SK-N-SH (cell line): Measurements from ENCODE around the gene PLXND1.

ENCODE experiments used
- FOXM1 ChIP-seq: IDR thresholded peaks from 2 replicates; pipeline ENCODE4 v1.4.0; 2012; ENCODE audit warnings: low read depth, mild to moderate bottlenecking
- GABPA ChIP-seq: IDR thresholded peaks from 2 replicates; pipeline ENCODE4 v1.4.0; 2012; ENCODE audit warnings: low read depth, mild to moderate bottlenecking
- MEF2A ChIP-seq: IDR thresholded peaks from 2 replicates; pipeline ENCODE4 v1.4.0; 2012; ENCODE audit warnings: low read depth, borderline replicate concordance
- NRF1 ChIP-seq: IDR thresholded peaks from 2 replicates; pipeline ENCODE4 v1.6.1; 2012; ENCODE audit warnings: low read depth, mild to moderate bottlenecking, low read length
- POLR2AphosphoS5 ChIP-seq: IDR thresholded peaks from 2 replicates; pipeline ENCODE4 v1.6.1; 2012; ENCODE audit warnings: low read depth, low read length
- RAD21 ChIP-seq: IDR thresholded peaks from 2 replicates; pipeline ENCODE4 v1.6.1; 2012; ENCODE audit warnings: mild to moderate bottlenecking, low read length
- TEAD4 ChIP-seq: IDR thresholded peaks from 2 replicates; pipeline ENCODE4 v1.4.0; 2012; ENCODE audit warnings: mild to moderate bottlenecking, borderline replicate concordance; ENCODE audit not compliant: insufficient read depth
- YY1 ChIP-seq: IDR thresholded peaks from 2 replicates; pipeline ENCODE4 v1.4.0; 2012; ENCODE audit warnings: low read depth, mild to moderate bottlenecking
- TF ChIP-seq, protein P1 (sequence below): fragments of 200-600 bp; sonication (generic); IDR thresholded peaks from 2 replicates; pipeline ENCODE4 v1.6.1; 2017; ENCODE audit warnings: antibody characterized with exemption, mild to moderate bottlenecking, moderate library complexity
- TF ChIP-seq, protein P2 (sequence below): fragments of 150-350 bp; IDR thresholded peaks from 2 replicates; pipeline ENCODE4 v1.6.1; 2017; ENCODE audit warnings: antibody characterized with exemption, low read length, low read depth, borderline replicate concordance

DNA sequence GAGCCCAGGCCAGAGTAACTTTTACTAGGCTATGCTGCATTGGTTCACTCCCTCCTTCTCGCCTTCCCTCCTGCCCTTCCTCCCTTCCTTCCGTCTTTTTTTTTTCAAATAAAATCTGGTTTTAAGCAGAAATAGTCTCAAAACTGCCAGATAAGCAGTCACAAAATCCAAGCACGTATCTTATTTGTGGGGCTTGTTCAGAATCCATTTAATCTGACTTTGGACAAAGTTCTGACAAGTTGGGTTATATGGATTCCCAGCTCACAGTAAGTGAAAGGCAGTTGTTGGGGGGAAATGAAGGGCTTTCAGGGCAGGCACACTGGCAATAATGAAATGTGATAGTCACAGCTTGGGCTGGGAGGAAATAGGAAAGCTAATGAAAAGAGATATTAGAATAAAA is 32.0 kb upstream of the PLXND1 start:
- TF ChIP-seq GABPA (no peak), YY1 (no peak), NRF1 (no peak), RAD21 (no peak), MEF2A (no peak), FOXM1 (no peak), POLR2AphosphoS5 (no peak), TEAD4 (no peak)
- TF ChIP-seq, protein P1, sequence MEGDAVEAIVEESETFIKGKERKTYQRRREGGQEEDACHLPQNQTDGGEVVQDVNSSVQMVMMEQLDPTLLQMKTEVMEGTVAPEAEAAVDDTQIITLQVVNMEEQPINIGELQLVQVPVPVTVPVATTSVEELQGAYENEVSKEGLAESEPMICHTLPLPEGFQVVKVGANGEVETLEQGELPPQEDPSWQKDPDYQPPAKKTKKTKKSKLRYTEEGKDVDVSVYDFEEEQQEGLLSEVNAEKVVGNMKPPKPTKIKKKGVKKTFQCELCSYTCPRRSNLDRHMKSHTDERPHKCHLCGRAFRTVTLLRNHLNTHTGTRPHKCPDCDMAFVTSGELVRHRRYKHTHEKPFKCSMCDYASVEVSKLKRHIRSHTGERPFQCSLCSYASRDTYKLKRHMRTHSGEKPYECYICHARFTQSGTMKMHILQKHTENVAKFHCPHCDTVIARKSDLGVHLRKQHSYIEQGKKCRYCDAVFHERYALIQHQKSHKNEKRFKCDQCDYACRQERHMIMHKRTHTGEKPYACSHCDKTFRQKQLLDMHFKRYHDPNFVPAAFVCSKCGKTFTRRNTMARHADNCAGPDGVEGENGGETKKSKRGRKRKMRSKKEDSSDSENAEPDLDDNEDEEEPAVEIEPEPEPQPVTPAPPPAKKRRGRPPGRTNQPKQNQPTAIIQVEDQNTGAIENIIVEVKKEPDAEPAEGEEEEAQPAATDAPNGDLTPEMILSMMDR, result no peak
- TF ChIP-seq, protein P2, sequence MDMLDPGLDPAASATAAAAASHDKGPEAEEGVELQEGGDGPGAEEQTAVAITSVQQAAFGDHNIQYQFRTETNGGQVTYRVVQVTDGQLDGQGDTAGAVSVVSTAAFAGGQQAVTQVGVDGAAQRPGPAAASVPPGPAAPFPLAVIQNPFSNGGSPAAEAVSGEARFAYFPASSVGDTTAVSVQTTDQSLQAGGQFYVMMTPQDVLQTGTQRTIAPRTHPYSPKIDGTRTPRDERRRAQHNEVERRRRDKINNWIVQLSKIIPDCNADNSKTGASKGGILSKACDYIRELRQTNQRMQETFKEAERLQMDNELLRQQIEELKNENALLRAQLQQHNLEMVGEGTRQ, result no peak
